ENCODE measurements around the gene TSPAN9.

GRCh38 chr12:3119192-3119755, 42.1 kb downstream of the TSPAN9 start:
- TF ChIP-seq POLR2AphosphoS5 (IDR thresholded peaks at IDR 0.05) (no peak), CTCF (IDR thresholded peaks at IDR 0.05) (no peak)
